Measurements from ENCODE around the gene CACNA1D.

The CACNA1D gene

DNA sequence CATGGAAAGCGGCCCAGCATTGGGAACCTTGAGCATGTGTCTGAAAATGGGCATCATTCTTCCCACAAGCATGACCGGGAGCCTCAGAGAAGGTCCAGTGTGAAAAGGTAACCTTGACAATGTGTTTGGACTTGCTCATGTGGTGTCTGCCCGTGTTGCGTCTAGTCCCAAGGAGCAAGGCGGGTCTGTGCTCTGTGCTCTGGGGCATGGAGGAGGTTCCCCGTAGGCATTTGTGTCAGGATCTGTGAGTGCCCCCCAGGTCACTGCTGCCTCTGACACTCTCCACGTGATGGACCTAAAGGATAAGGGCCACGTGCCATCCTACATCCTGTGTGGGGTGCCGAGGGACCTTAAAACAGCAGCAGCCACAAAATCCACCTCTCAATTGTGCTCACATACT, 306.9 kb downstream of the CACNA1D start:
- in situ Hi-C loops (cut with MboI; ENCODE audit: low sequenced_read_pairs), result no loop called here

DNA sequence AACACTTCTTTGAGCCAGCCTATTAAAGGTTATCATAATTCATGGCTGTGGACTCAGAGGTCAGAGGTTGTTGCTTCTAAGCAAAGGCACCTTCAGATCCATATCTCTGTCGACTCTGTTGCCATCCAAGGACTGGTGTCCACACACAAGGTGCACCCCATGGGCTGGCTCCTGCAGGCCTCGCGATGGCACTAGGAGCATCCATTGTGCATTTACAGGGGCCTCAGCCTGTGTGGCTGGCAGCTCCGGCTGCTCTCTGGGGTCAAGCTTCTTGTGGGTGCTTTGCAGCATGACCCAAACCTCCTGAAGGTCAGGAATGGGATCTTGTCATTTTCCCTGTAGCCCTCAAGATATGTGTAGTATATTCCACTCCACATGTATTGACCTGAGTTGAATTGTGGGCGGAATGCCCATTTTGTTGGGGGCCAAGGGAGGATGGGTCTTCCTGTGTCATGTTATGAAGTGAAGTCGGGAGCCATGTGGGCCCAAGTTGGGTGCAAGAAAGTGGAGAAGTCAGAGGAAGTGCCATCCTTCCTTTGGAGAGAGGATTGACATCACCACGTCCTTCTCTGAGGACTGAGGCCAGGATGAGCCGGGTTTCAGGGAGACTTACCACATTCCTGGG, 308.0 kb downstream of the CACNA1D start:
- in situ Hi-C loops (cut with MboI; ENCODE audit: low sequenced_read_pairs), result no loop called here

DNA sequence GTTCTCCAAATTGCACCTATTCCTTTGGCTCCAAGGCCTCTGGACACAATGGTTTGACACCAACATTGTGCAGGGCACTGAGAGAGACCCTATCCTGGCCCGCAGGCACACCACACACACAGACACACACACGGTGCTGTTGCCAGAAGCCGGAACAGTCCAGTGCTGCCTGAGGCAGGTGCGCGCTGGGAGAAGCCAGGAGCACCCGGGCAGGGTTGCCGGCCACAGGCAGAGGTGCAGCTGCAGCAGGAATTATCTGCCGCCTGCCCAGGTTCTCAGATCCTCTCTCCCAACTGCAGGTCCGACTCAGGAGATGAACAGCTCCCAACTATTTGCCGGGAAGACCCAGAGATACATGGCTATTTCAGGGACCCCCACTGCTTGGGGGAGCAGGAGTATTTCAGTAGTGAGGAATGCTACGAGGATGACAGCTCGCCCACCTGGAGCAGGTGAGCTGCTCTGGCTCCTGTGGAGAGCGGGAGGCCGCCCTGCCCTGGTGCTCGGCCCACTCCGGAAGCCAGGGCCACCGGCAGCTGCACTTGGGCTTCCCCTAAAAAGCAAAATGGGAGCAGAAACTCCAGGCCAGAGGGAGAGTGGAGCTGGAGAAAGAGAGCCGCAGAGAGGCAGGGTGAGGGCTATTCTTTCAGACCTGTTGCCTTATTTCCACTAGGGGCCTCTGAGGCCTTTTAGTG, 308.9 kb downstream of the CACNA1D start:
- in situ Hi-C loops (cut with MboI; ENCODE audit: low sequenced_read_pairs), result no loop called here

DNA sequence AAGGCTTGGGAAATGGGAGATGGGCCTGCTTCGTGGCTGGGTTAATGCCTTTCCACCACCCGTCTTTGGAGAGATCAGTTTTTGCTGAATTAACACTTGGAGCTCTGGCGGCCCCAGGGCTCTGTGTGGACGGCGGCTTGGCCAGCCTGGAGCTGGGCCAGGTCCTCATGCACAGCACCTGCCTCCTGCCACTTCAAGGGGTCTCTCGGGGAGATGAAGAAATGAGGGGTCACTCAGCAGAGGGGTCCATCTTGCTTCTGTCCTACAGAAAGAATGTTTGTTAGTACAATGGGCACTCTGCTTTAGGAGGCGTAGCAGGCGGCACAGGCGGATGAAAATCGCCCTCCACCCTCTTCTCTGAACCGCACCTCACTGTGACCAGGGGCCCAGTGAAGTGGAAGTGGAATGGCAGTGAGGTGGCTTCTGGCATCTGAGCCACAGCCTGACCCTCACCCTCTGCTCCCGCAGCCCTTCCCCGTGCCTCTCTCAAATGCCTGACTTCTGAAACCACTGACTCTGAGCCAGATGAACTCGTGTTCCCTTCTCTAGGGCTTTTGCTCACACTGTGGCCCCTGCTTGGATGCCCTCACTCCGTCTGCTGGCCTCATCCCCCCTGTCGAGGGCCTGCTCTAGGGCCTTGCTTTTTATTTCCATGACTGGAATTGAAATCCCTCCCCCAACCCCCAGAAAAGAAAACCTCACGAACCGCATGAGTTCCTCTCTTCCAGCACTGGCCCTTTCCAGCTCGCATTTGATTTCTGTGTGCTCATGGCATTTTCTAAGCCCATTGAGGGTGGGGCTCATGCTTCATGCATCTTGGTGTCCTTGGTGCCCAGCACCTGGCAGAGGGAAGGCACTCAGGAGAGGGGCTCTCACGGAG, 309.6 kb downstream of the CACNA1D start:
- in situ Hi-C loops (cut with MboI; ENCODE audit: low sequenced_read_pairs), result no loop called here

DNA sequence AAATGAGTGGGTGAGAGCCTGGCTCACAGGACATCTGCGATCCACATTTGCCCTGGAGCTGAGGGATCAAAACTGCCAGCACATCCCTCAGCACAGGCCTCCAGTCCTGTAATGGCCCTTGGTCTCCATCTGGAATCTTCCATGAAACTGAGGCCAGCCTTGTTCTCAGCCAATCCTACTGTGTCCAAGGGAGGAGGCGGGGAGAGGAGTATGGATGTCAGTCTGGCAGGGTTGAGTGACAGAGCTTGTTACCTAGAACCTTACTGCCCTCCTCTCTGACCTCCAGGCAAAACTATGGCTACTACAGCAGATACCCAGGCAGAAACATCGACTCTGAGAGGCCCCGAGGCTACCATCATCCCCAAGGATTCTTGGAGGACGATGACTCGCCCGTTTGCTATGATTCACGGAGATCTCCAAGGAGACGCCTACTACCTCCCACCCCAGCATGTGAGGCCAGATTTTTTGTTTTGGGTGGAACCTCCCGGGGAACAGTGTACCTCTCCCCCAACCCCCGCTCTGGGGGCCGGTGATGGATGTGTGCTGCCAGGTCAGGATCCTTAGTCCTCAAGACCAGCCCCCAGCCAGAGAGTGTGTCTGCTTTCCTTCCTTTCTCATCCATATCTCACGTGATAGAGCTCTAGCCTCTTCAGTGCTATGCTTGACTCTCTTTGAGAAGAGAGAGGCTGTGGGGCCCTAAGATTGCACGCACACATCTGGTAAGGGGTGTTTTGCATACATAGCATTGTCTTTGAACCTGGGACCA, 310.5 kb downstream of the CACNA1D start:
- in situ Hi-C loops (cut with MboI; ENCODE audit: low sequenced_read_pairs), result no loop called here

DNA sequence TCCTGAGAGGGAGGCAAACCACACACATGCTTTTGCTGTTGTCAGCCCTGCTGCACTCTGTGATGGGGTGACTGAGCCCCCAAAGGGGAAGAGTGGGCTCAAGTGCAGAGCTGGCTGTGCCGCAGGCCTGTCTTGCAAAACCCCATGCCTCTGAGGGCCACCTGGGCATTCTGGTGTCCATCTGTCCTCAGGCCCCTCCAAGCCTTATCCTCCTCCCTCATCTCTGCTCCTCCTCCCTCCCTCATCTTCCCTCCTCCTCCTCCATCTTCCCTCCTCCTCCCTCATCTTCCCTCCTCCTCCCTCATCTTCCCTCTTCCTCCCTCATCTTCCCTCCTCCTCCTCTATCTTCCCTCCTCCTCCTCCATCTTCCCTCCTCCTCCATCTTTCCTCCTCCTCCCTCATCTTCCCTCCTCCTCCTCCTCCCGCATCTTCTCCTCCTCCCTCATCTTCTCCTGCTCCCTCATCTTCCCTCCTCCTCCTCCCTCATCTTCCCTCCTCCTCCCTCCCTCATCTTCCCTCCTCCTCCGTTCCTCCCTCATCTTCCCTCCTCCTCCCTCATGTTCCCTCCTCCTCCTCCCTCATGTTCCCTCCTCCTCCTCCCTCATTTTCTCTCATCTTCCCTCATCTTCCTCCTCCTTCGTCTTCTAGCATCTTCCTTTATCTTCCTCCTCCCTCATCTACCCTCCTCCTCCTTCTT, 311.2 kb downstream of the CACNA1D start:
- in situ Hi-C loops (cut with MboI; ENCODE audit: low sequenced_read_pairs), result no loop called here

DNA sequence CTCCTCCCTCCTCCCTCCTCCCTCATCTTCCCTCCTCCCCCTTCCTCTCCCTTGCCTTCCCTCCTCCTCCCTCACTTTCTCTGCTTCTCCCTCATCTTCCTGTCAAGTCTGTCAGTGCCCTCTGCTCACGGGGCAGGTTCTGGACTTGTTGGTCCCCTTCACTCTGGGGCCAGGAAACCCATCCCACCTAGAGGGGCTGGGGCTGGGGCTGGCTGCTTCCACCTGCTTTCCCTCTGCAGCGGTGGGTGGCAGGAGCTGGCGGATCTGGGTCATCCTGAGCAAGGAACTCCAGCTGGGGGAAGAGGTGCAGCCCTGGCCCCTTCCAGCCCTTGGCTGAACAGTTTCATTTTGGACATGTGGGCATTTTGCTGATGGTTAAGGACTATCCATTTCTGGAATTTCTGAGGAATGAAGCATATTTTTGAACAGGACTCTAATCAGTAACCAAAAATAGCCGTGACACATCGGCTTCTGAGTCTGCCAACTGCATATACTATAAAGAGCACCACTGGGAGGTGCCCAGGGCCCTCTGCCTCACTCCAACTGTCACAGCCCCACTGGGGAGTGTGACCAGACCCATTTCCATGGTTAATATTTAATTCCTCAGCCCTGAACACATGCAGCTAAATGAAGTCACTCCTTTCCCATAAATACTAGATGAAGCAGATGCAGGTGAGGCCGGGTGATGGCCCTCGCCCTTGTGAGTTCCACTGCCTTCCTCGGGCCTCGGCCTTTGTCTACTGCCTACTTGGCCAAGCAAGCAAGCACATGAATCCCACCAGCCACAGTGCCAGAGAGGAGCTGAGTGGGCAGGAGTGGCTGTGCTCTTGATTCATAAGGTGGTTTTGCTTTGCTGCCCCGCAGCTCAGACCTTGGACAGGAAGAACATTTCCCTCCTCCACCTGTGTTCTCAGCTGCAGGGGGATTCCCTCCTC, 312.0 kb downstream of the CACNA1D start:
- in situ Hi-C loops (cut with MboI; ENCODE audit: low sequenced_read_pairs), result no loop called here

DNA sequence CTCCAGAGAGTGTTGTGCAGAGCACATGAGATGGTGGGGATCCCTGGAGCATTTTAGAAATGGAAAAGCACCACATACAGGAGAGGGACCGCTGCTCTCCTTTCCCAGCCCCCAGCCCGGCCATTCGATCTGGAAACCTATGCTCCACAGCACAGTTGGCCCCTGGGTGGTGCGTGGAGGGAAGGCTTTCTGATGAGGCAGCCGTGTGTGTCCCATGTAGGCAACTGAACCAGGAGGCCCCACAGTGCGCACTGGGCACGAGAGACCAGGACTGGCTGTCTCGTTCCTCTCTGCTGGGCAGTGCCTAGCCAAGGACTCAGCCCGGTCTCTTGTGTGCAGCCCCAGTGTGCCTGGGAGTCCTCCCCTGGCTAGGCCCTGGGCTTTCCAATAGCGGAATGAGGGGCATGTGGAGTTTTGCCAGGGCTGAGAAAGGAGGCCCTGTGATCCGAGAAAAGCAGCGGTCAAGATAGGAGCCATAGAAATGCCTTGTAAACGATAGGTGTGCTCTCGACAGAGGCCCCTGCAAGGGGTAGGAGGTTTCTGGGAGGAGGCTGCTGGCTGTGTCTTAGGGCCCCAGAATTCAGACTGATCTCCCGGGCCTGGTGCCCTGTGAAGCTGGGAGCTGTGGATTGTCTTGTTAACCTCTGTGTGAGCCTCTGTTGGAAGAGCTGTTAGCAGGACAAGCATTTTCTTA, 312.9 kb downstream of the CACNA1D start:
- in situ Hi-C loops (cut with MboI; ENCODE audit: low sequenced_read_pairs), result no loop called here

DNA sequence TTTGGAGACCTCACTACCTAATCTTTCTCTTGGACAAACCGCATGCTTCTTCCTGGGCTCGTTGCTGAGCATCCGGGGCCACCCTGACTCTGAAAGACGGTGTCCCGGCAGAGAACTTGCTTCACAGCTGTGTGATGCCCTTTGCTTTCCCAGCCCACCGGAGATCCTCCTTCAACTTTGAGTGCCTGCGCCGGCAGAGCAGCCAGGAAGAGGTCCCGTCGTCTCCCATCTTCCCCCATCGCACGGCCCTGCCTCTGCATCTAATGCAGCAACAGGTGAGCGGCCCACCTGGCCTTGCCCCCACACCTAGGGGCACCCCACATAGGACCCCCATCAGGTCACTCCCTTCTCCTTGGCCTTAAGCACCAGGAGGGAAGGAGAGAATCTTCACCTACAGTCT, 314.1 kb downstream of the CACNA1D start:
- in situ Hi-C loops (cut with MboI; ENCODE audit: low sequenced_read_pairs), result no loop called here

DNA sequence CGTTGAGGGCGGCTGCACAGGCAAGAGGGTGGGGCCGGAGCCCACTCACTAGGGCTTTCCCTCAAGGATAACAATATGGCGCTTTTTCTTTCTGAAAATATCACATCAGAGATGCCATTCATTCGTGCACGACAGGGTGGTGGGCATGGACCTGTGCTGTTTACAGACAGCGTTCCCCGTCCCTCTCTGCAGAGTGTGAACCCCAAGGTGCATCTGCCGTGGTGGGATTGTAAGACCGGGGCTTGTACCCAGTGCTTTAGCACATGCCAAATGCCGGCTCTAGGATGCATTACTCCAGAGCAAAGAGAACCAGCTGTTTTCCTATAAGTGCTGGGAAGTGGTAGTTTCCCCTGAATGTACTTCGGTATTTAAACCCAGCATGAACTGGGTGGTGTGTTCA, 314.9 kb downstream of the CACNA1D start:
- in situ Hi-C loops (cut with MboI; ENCODE audit: low sequenced_read_pairs), result no loop called here

DNA sequence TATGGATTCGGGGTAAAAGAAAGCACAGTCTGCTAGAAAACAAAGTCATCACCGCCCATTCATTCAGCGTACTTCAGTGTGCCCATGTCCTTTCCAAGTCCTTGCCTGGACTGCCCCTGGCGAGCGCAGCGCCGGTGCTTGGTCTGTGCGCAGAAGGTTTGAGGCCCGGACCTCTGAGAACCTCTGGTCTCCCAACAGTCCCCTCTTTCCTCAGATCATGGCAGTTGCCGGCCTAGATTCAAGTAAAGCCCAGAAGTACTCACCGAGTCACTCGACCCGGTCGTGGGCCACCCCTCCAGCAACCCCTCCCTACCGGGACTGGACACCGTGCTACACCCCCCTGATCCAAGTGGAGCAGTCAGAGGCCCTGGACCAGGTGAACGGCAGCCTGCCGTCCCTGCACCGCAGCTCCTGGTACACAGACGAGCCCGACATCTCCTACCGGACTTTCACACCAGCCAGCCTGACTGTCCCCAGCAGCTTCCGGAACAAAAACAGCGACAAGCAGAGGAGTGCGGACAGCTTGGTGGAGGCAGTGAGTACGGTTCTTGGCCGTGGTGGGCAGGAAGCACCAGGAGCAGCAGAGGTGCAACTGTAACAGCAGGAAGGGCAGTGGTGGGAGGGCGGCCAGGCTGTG, 315.5 kb downstream of the CACNA1D start:
- in situ Hi-C loops (cut with MboI; ENCODE audit: low sequenced_read_pairs), result no loop called here

DNA sequence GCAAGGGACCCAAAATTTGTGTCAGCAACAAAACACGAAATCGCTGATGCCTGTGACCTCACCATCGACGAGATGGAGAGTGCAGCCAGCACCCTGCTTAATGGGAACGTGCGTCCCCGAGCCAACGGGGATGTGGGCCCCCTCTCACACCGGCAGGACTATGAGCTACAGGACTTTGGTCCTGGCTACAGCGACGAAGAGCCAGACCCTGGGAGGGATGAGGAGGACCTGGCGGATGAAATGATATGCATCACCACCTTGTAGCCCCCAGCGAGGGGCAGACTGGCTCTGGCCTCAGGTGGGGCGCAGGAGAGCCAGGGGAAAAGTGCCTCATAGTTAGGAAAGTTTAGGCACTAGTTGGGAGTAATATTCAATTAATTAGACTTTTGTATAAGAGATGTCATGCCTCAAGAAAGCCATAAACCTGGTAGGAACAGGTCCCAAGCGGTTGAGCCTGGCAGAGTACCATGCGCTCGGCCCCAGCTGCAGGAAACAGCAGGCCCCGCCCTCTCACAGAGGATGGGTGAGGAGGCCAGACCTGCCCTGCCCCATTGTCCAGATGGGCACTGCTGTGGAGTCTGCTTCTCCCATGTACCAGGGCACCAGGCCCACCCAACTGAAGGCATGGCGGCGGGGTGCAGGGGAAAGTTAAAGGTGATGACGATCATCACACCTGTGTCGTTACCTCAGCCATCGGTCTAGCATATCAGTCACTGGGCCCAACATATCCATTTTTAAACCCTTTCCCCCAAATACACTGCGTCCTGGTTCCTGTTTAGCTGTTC, 316.9 kb downstream of the CACNA1D start:
- in situ Hi-C loops (cut with MboI; ENCODE audit: low sequenced_read_pairs), result no loop called here

DNA sequence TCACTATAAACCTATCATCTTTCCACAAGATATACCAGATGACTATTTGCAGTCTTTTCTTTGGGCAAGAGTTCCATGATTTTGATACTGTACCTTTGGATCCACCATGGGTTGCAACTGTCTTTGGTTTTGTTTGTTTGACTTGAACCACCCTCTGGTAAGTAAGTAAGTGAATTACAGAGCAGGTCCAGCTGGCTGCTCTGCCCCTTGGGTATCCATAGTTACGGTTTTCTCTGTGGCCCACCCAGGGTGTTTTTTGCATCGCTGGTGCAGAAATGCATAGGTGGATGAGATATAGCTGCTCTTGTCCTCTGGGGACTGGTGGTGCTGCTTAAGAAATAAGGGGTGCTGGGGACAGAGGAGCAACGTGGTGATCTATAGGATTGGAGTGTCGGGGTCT, 318.0 kb downstream of the CACNA1D start:
- in situ Hi-C loops (cut with MboI; ENCODE audit: low sequenced_read_pairs), result no loop called here

DNA sequence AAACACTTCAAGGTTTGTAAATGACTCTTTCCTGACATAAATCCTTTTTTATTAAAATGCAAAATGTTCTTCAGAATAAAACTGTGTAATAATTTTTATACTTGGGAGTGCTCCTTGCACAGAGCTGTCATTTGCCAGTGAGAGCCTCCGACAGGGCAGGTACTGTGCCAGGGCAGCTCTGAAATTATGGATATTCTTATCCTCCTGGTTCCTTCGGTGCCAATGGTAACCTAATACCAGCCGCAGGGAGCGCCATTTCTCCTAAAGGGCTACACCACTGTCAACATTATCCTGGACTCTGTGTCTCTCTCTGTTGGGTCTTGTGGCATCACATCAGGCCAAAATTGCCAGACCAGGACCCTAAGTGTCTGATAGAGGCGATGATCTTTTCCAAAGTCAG, 318.8 kb downstream of the CACNA1D start:
- in situ Hi-C loops (cut with MboI; ENCODE audit: low sequenced_read_pairs), result no loop called here

DNA sequence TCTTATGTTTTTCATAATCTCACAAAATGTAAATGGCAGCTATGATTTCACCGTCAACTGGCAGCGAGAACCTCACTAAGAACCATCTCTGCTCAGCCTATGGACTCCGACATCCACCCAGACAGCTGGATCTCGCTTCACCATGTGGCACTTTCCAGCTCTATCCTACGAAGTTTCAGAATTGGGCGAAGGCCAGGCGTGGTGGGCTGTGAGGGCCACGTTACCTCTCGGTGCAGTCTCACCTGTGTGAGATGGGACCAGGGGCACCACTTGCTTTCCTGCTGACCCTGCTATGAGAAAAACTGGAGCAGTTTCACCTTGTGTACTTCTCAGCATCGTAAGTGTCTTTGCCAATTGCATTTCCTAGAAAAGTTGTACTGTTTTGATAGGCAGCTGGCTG, 319.5 kb downstream of the CACNA1D start:
- in situ Hi-C loops (cut with MboI; ENCODE audit: low sequenced_read_pairs), result no loop called here

DNA sequence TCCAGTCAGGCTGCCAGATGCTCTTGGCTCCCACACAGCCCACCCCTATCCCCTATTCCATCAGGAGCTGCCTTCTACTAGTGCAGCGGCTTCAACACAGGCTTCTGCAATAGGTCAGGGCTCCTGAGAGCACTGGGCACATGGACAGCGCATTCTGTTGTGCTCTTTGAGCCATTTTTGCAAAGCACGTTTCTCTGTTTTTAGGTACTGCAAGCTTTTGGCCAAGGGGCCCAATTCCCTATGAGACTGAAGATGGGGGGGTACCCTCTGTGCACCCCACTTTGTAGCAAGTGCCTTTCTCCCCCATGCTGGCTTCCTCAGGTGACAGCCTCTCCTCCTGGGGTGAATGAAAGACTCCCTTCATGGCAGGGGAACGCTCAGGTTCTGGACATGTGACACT, 320.7 kb downstream of the CACNA1D start:
- in situ Hi-C loops (cut with MboI; ENCODE audit: low sequenced_read_pairs), result no loop called here

DNA sequence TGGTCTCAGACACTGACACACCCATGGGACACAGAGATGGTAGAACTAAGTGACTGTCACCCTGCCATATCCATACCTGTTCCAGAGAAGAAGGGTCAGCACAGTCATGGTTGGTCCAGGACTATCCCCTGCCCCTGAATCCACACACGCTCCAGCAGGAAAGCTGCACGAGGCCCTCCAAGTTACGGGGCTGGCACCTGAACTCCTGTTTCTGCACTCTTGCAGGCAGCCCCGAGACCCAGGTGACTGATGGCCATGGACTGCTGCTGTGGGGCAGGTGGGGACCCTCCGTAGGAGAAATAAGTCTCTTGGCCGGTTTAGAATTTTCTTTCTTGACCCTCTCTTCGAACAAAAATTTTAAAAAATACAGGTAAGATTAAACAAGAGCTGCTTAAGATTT, 321.2 kb downstream of the CACNA1D start:
- in situ Hi-C loops (cut with MboI; ENCODE audit: low sequenced_read_pairs), result no loop called here

DNA sequence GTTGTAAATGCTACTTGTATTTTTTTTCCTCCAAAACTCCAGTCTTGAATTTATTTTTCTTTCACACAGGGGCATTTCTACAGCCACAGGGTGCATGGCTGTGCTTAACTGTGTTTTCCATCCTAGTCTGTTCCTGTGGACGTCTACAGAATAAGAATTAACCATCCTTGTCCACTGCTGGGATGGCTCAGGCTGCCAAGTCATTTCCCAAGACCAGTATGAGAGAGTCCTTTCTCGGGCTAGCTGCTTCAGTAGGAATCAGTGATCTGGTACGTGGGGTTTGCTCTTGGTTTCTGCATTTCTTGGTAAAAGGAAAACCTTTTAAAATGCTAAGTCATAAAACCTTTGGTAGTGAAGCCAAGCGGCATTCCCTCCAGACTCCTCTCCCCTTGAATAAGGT, 322.0 kb downstream of the CACNA1D start:
- in situ Hi-C loops (cut with MboI; ENCODE audit: low sequenced_read_pairs), result no loop called here
